Measurements from ENCODE around the gene MBD3L4.
"Not testable (repeated sequence)": the region's sequence is repeated elsewhere in the genome, so short reads cannot be mapped to it uniquely, and the experiment has no call there.

Gene MBD3L4

DNA sequence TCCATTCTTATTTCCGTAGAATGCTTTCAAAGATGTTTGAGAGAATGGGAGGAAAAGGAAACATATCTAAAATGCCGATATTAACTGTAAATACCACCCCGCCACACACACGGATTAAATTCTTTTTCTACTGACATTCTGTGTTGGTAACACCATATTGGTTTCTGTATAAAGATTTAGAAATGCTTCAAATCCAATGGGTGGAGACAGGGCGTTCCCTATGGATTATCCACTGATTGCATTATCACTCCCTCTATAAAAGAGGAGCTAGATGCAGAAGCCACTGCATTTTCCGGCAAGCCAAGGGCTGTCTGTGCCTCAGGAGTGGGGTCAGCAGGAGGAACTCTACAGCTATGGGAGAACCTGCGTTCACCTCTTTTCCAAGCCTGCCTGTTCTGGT is 9.0 kb upstream of the MBD3L4 start, which contains the start of gene MBD3L2:
MBD3L2 (plus strand) TSS at position 301 of the 400 bp plus-strand sequence; CDS start at position 354, 53 bp downstream.
- DNase-seq (ENCODE audit: low spot score): not testable (repeated sequence)

DNA sequence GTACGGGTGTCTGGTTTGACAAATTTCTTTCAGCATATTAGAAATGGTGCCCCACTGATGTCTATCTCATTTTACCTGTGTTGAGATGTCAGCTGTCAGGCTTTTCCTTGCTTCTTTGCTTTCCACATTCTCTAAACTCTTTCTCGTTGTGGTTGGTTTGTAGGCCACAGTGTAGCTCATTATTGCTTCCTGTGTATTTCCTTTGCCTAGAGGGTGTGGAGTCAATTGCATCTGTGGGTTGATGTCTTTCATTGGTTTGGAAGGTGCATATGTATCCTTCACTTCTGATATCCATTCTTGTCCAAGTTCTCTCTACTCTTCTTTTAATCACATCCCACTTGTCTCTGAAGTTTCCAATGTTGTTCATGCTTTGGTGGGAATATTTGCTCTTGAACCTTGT is 1.6 kb upstream of the MBD3L4 start:
- DNase-seq (ENCODE audit: low spot score): not testable (repeated sequence)

DNA sequence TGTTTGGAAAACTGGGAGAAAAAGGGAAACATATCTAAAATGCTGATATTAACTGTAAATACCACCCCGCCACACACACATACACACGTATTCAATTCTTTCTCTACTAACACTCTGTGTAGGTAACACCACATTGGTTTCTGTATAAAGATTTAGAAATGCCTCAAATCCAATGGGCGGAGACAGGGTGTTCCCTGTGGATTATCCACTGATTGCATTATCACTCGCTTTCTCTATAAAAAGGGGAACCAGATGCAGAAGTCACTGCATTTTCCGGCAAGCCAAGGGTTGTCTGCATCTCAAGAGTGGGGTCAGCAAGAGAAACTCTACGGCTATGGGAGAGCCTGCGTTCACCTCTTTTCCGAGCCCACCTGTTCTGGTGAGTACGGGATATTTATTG is 9.7 kb downstream of the MBD3L4 start, which contains the start of gene MBD3L5:
MBD3L5 (plus strand) TSS at position 301 of the 400 bp plus-strand sequence; CDS start at position 335, 34 bp downstream.
- not testable (repeated sequence) for DNase-seq (ENCODE audit: low spot score)

- DNase-seq (ENCODE audit: low spot score): not testable (repeated sequence)
Observed at GRCh38 chr19:7028790-7029189, 11.2 kb downstream of the MBD3L4 start.

GRCh38 chr19:7021331-7021730 is 18.6 kb downstream of the MBD3L4 start, which contains the start of gene MBD3L2B:
Gene MBD3L2B (minus strand): TSS chr19:7021431. CDS start chr19:7021397, 34 bp downstream.
- not testable (repeated sequence) for DNase-seq (ENCODE audit: low spot score)

DNA sequence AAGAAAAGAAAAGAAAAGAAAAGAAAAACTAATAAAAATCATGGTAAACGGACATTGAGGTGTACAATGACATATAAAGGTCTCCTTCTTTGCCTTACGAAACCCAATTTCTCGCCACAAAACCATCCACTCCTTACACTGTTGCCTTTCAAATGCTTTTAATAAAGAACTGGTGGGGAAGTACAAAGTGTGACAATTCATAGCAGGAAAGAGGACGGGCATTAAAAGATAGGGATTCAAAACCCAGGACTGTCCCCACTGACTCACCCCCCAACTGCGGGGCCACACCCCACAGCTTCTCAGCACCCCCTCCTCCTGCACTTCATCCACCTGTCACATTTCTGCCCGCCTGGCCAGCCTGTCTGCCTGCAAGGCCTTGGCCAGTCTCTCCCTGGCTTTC is 21.2 kb downstream of the MBD3L4 start:
- DNase-seq (ENCODE audit: low spot score): no peak

GRCh38 chr19:7013678-7014077 is 26.3 kb downstream of the MBD3L4 start:
- no peak for DNase-seq (ENCODE audit: low spot score)

GRCh38 chr19:7010722-7011593 is 29.0 kb downstream of the MBD3L4 start:
- DNase-seq (ENCODE audit: low spot score): no peak

GRCh38 chr19:7007859-7008258 is 32.1 kb downstream of the MBD3L4 start:
- no peak for DNase-seq (ENCODE audit: low spot score)

- no peak for DNase-seq (ENCODE audit: low spot score)
Observed at GRCh38 chr19:7006135-7006704, 33.8 kb downstream of the MBD3L4 start.

GRCh38 chr19:7004313-7004931 is 35.6 kb downstream of the MBD3L4 start:
- peak; percentile 49 for DNase-seq (ENCODE audit: low spot score)

DNA sequence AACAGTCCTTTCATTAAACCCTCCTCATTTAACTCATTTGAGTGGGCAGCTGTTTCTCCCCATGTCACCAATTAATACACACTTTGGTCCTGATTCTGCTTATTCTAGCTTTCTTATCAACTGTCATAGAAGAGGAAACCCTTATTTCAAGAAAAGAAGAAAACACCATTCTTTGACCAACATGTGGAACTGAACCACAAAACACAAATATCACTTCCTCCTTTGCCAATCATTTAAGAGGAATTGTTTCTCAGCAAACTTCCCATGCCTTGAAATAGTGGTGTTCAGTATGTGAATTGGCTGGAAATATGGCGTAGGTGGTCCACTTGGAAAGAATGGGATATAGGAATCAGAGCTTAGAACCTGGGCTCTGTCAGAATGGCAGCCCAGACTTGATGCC is 39.2 kb downstream of the MBD3L4 start:
- DNase-seq (ENCODE audit: low spot score): no peak

- DNase-seq (ENCODE audit: low spot score): no peak
Observed at GRCh38 chr19:7000333-7000732, 39.6 kb downstream of the MBD3L4 start.

DNA sequence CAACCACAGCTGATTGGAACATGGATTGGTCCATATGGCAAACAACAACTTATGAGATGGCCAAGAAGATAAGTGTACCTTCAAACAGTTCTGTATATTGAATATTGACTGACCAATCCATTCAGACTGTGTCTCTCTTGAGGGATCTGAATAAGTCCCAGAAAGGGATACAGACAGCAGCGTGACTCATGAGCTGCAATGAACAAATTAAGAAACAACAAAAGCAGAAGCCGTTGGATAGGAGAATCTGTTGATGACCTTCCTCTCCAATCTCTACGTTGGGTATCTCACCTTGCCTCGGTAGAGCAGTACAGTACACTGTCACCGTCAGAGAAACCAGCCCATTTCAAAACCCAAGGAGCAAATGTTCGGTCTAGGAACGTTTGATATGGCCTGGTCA is 40.0 kb downstream of the MBD3L4 start:
- DNase-seq (ENCODE audit: low spot score): no peak

DNA sequence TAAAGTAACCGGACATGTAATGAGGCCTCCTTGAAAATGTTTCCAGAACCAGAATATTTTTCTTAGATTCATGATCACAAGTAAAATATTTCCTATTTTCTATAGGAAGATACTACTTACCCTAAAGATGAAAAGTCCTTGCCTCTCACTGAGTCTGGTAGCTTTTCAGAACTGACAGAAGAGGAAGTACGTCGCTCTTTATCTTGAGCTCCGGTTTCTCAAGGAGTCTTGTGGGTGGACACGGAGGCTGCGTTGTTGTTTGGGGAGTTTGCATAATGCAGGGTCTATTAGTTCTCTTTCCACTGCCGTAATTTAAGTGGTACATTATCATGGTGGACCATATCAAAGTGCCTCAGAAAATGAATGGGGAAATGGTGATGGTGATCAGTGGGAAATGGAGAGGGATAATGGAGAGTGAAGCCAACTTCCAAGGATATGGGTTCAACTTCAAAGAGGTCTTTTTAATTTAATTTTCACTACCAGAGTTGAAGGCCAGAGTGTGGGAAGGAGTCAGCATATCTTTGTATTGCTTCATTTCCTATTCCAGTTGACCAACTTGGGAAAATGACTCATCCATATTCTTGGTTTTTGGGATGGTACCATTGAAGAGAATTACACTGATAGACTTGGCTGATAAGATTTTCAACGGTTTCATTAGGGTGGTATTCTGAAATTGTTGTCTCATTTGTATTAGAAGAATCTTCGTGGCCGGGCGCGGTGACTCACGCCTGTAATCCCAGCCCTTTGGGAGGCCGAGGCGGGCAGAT is 42.1 kb downstream of the MBD3L4 start:
- peak; percentile 18 for DNase-seq (ENCODE audit: low spot score)

DNA sequence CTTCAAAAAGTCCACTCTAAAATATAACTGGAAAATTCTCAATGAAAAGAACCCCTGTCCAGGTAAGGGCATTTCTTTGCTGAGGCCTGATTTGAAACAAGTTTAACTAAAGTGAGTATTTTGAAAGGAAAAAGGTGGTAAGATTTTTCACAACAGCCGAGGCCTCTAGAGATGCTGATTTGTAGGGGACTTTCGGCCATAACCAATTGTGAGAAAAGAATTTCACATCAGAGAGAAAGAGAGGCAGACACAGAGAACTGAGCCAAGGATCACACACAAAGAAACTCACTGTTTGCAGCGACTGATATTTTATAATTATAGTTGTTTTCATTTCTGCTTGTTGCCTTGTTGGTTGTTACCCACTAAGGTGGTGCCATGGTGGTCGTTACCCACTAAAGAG is 43.2 kb downstream of the MBD3L4 start:
- DNase-seq (ENCODE audit: low spot score): no peak

- no peak for DNase-seq (ENCODE audit: low spot score)
Observed at GRCh38 chr19:6995054-6995453, 44.9 kb downstream of the MBD3L4 start.

DNA sequence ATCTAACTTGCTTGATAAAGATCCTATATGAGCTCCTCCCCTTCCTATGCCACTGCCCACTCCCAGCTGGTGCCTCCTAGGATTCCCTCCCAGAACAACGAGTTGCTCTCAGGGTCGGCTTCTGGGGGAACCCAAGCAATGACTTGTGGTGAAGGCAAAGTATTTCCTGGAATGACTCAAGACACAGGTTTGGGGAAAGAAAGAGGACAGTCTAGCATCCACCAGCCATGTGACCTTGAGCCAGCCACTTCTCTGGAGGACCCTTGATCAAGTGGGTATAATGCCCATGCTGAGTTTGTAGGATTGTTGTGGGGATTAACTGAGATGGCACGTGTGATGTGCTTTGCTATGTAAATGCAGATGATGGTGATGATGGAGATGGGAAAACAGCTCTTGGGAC is 51.7 kb downstream of the MBD3L4 start:
- DNase-seq (ENCODE audit: low spot score): no peak

GRCh38 chr19:6987850-6988249 is 52.1 kb downstream of the MBD3L4 start:
- DNase-seq (ENCODE audit: low spot score): no peak

All from SW480 (cell line).